ENCODE results near the gene DGKH. TPM values are rescaled to one million over a fixed set of nuclear protein-coding genes. Genes with fewer than 3 reads are reported as not detected.
A peak's percentile ranks its signal among the peaks of the same experiment; 100 is the strongest.

The DGKH gene
- total and polyA plus RNA-seq, 2 of the 13 experiments (the other 11 are each of a cell fraction or from before 2014, with no cell fraction given) = 0.01 to 0.13 TPM

GRCh38 chr13:42028113-42028799 lies 20.2 kb upstream of the DGKH start (continued):
- no peak for TF ChIP-seq AKNA (CRISPR knock-in tag; IDR thresholded peaks at IDR 0.05; ENCODE audit: borderline replicate concordance)
- no peak for TF ChIP-seq MIXL1 (CRISPR knock-in tag; IDR thresholded peaks at IDR 0.05)
- no peak for TF ChIP-seq ZNF264 (CRISPR knock-in tag; IDR thresholded peaks at IDR 0.05)
- TF ChIP-seq ARNTL (CRISPR knock-in tag; IDR thresholded peaks at IDR 0.05) = no peak
- no peak for TF ChIP-seq IKZF4 (CRISPR knock-in tag; IDR thresholded peaks at IDR 0.05; ENCODE audit: borderline replicate concordance, low read depth, not compliant biosample characterization)
- no peak for TF ChIP-seq NFYB (CRISPR knock-in tag; IDR thresholded peaks at IDR 0.05)
- peak; percentile 75 for TF ChIP-seq ASH2L (IDR thresholded peaks at IDR 0.05; ENCODE audit: insufficient read length, low read depth, low read length)
- TF ChIP-seq ETS1 (CRISPR knock-in tag; IDR thresholded peaks at IDR 0.05) = no peak
- TF ChIP-seq BHLHE40 (IDR thresholded peaks at IDR 0.05; ENCODE audit: low read length) = no peak
- TF ChIP-seq NFKBIZ (CRISPR knock-in tag; IDR thresholded peaks at IDR 0.05) = no peak
- no peak for TF ChIP-seq SP140L (CRISPR knock-in tag; IDR thresholded peaks at IDR 0.05; ENCODE audit: borderline replicate concordance)
- no peak for TF ChIP-seq ZNF513 (CRISPR knock-in tag; conservative IDR thresholded peaks at IDR 0.05)
- no peak for TF ChIP-seq ZMAT5 (CRISPR knock-in tag; IDR thresholded peaks at IDR 0.05; ENCODE audit: borderline replicate concordance, low read depth)
- TF ChIP-seq MXI1 (IDR thresholded peaks at IDR 0.05; ENCODE audit: borderline replicate concordance, low read depth, low read length) = peak; percentile 51; the same call in 2 of the 3 replicates
- TF ChIP-seq FOXK2 (IDR thresholded peaks at IDR 0.05) = 0 out of 2 replicates have a peak, but pooled peaks have one; percentile 24
- no peak for TF ChIP-seq ZSCAN9 (CRISPR knock-in tag; IDR thresholded peaks at IDR 0.05; ENCODE audit: borderline replicate concordance)
- no peak for TF ChIP-seq BRF2 (CRISPR knock-in tag; IDR thresholded peaks at IDR 0.05)
- TF ChIP-seq TFDP1 (CRISPR knock-in tag; IDR thresholded peaks at IDR 0.05; ENCODE audit: borderline replicate concordance) = no peak
- TF ChIP-seq ZNF644 (CRISPR knock-in tag; IDR thresholded peaks at IDR 0.05; ENCODE audit: low read depth) = no peak
- TF ChIP-seq CREM (IDR thresholded peaks at IDR 0.05) = no peak
- no peak for TF ChIP-seq CREM (CRISPR knock-in tag; IDR thresholded peaks at IDR 0.05)
